Keratinocyte (primary cell): ENCODE measurements around the gene HSPA8.

Experiments used
- CTCF ChIP-seq, 3 experiments: IDR thresholded peaks in 1 of 3; conservative IDR thresholded peaks in 1 of 3; optimal IDR thresholded peaks in 1 of 3; 2 replicates in 2 of 3; 3 replicates in 1 of 3; pipeline versions ENCODE3 to v1.5.1; 2011; ENCODE audit warnings: low read length in 3 of 3, mild to moderate bottlenecking in 3 of 3, moderate library complexity in 2 of 3, control low read depth in 1 of 3, inconsistent platforms in 1 of 3; ENCODE audit not compliant: insufficient read depth in 2 of 3; ENCODE audit errors: extremely low read depth in 1 of 3
- EZH2 ChIP-seq: IDR thresholded peaks from one replicate; pipeline ENCODE4 v1.6.1; 2012; ENCODE audit warnings: inconsistent platforms, mild to moderate bottlenecking, low read length, moderate library complexity

DNA sequence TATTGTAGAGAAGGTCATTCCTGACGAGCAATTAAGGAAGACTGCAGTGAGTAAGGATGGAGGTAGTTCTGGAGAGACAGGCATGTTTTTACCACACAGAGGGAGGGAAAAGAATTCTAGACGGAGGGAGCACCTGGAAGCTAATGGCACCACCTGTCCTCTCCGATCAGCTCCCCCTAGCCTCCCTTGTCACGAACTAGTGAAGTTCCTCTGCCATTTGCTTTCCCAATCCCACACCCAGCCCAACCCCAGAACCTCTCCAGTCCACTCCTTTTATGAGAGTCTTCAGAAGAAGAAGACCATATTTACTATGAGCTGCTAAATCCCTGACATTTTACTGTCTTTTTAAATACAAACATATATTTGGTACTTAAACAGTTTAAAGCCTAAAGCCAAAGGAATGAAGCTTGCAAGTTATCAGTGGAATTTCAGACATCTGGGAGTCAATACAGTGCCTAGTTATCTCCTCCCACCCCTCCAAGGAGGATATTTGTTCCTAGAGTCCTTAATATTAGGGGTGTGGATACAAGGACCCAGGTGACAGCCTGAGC, 46.1 kb upstream of the HSPA8 start:
- TF ChIP-seq CTCF (optimal IDR thresholded peaks at IDR 0.05 in 1 of 3, IDR thresholded peaks at IDR 0.05 in 1 of 3, conservative IDR thresholded peaks at IDR 0.05 in 1 of 3; ENCODE audit: extremely low read depth in 1 of 3, insufficient read depth in 2 of 3, low read length in 3 of 3) = no peak
- no peak for TF ChIP-seq EZH2
